ENCODE results near the gene TDRKH.
A peak's percentile ranks its signal among the peaks of the same experiment; 100 is the strongest.
"Not testable (repeated sequence)": the region's sequence is repeated elsewhere in the genome, so short reads cannot be mapped to it uniquely, and the experiment has no call there.

TDRKH gene

GRCh38 chr1:151801310-151801820 lies 11.1 kb upstream of the TDRKH start:
- no peak for DNase-seq

- no peak for DNase-seq
Measured at GRCh38 chr1:151800830-151801229, 10.5 kb upstream of the TDRKH start.

- DNase-seq = no peak
Measured at GRCh38 chr1:151799179-151800022, 9.1 kb upstream of the TDRKH start.

GRCh38 chr1:151798571-151798970 lies 8.3 kb upstream of the TDRKH start:
- no peak for DNase-seq

- DNase-seq = peak; percentile 48
Measured at GRCh38 chr1:151790940-151791651, 796 bp upstream of the TDRKH start.

GRCh38 chr1:151787689-151788088 lies 2.6 kb downstream of the TDRKH start:
- no peak for DNase-seq

GRCh38 chr1:151783796-151784195 lies 6.5 kb downstream of the TDRKH start:
- DNase-seq = no peak

GRCh38 chr1:151782741-151783140 lies 7.6 kb downstream of the TDRKH start:
- no peak for DNase-seq

GRCh38 chr1:151782026-151782425 lies 8.3 kb downstream of the TDRKH start:
- not testable (repeated sequence) for DNase-seq

- DNase-seq = not testable (repeated sequence)
Measured at GRCh38 chr1:151780736-151781135, 9.6 kb downstream of the TDRKH start.

GRCh38 chr1:151779852-151780251 lies 10.4 kb downstream of the TDRKH start:
- no peak for DNase-seq

- no peak for DNase-seq
Measured at GRCh38 chr1:151777317-151777716, 13.0 kb downstream of the TDRKH start.

- DNase-seq = no peak
Measured at GRCh38 chr1:151776665-151777062, 13.6 kb downstream of the TDRKH start.

- DNase-seq = no peak
Measured at GRCh38 chr1:151775894-151776664, 14.2 kb downstream of the TDRKH start.

GRCh38 chr1:151774256-151774922 lies 15.9 kb downstream of the TDRKH start:
- no peak for DNase-seq

GRCh38 chr1:151773702-151774101 lies 16.6 kb downstream of the TDRKH start:
- no peak for DNase-seq

GRCh38 chr1:151769270-151769669 lies 21.0 kb downstream of the TDRKH start:
- DNase-seq = not testable (repeated sequence)

- not testable (repeated sequence) for DNase-seq
Measured at GRCh38 chr1:151768351-151769066, 21.8 kb downstream of the TDRKH start.

- DNase-seq = no peak
Measured at GRCh38 chr1:151763990-151764389, 26.3 kb downstream of the TDRKH start.

- DNase-seq = peak; percentile 91
Measured at GRCh38 chr1:151762941-151763921, 27.1 kb downstream of the TDRKH start, which contains the start of gene MRPL9. Gene MRPL9, minus strand, starts transcription at chr1:151763496. Its CDS starts 17 bp downstream, at chr1:151763479.
